HepG2 (cell line): ENCODE results near the gene AGAP1. TPM values are rescaled to one million over a fixed set of nuclear protein-coding genes. Genes with fewer than 3 reads are reported as not detected.
A peak's percentile ranks its signal among the peaks of the same experiment; 100 is the strongest.

Source experiments
- CENPT ChIP-seq: sonication (generic); formaldehyde crosslinking; IDR thresholded peaks from 2 replicates; pipeline ENCODE4 v1.8.0; 2022; ENCODE audit warnings: low read depth, mild to moderate bottlenecking, moderate library complexity, missing genetic modification reagents
- CREBL2 ChIP-seq: sonication (generic); formaldehyde crosslinking; IDR thresholded peaks from 2 replicates; pipeline ENCODE4 v1.8.1; 2023; ENCODE audit warnings: missing genetic modification reagents, mild to moderate bottlenecking, borderline replicate concordance
- HCFC1 ChIP-seq: fragments of 150-350 bp; IDR thresholded peaks from 2 replicates; pipeline ENCODE4 v1.6.1; 2014; ENCODE audit warnings: low read depth, low read length
- HDAC2 ChIP-seq: sonication (generic); formaldehyde crosslinking; IDR thresholded peaks from 2 replicates; pipeline ENCODE4 v1.4.0; 2020; ENCODE audit warnings: missing genetic modification reagents
- KLF6 ChIP-seq: IDR thresholded peaks from 2 replicates; pipeline ENCODE4 v1.8.0; 2016; ENCODE audit warnings: missing biosample characterization, missing genetic modification reagents
- NPAS2 ChIP-seq: sonication (generic); formaldehyde crosslinking; IDR thresholded peaks from 2 replicates; pipeline ENCODE4 v1.8.0; 2022; ENCODE audit warnings: mild to moderate bottlenecking, missing genetic modification reagents, borderline replicate concordance
- POLR2AphosphoS2 ChIP-seq: IDR thresholded peaks from 2 replicates; pipeline ENCODE4 v1.6.1; 2011; ENCODE audit warnings: low read depth, low read length, improper control_type of control experiment
- REXO4 ChIP-seq: sonication (generic); formaldehyde crosslinking; IDR thresholded peaks from 2 replicates; pipeline ENCODE4 v1.8.0; 2022; ENCODE audit warnings: missing genetic modification reagents, mild to moderate bottlenecking, borderline replicate concordance
- RXRA ChIP-seq: sonication (generic); formaldehyde crosslinking; IDR thresholded peaks from 2 replicates; pipeline ENCODE4 v1.5.1; 2020; ENCODE audit warnings: missing genetic modification reagents
- SALL1 ChIP-seq: sonication (generic); formaldehyde crosslinking; IDR thresholded peaks from 2 replicates; pipeline ENCODE4 v1.8.0; 2022; ENCODE audit warnings: mild to moderate bottlenecking, missing genetic modification reagents
- SMAD1 ChIP-seq: sonication (generic); formaldehyde crosslinking; IDR thresholded peaks from 2 replicates; pipeline ENCODE4 v1.4.0; 2020; ENCODE audit warnings: missing genetic modification reagents, low read depth, mild to moderate bottlenecking, borderline replicate concordance
- SRSF9 ChIP-seq: fragments of 200-400 bp; formaldehyde crosslinking; IDR thresholded peaks from 2 replicates; pipeline ENCODE4 v1.6.1; 2018; ENCODE audit warnings: borderline replicate concordance, mild to moderate bottlenecking, low read depth, low read length; ENCODE audit not compliant: insufficient read depth, poor library complexity, severe bottlenecking
- TAF15 ChIP-seq: fragments of 200-400 bp; formaldehyde crosslinking; IDR thresholded peaks from one replicate; pipeline ENCODE4 v1.6.1; 2018; ENCODE audit warnings: mild to moderate bottlenecking, low read depth, low read length; ENCODE audit not compliant: poor library complexity, severe bottlenecking
- TCF12 ChIP-seq, 2 experiments: fragments of 450-650 bp in 1 of 2; sonication (generic) in 1 of 2; formaldehyde crosslinking in 1 of 2; IDR thresholded peaks; 2 replicates each; pipeline versions ENCODE4 v1.6.1 to v1.8.0; 2017 to 2022; ENCODE audit warnings: antibody characterized with exemption in 1 of 2, mild to moderate bottlenecking in 1 of 2, missing genetic modification reagents in 1 of 2, moderate library complexity in 1 of 2
- THAP11 ChIP-seq: IDR thresholded peaks from 2 replicates; pipeline ENCODE4 v1.6.1; 2016; ENCODE audit warnings: missing biosample characterization, missing genetic modification reagents
- ZNF292 ChIP-seq: sonication (generic); formaldehyde crosslinking; IDR thresholded peaks from 2 replicates; pipeline ENCODE4 v1.8.1; 2022; ENCODE audit warnings: mild to moderate bottlenecking, low read depth, missing genetic modification reagents, borderline replicate concordance
- ZNF34 ChIP-seq: sonication (generic); formaldehyde crosslinking; IDR thresholded peaks from 2 replicates; pipeline ENCODE4 v1.4.0; 2020; ENCODE audit warnings: mild to moderate bottlenecking, missing genetic modification reagents, borderline replicate concordance
- ZNF557 ChIP-seq: sonication (generic); formaldehyde crosslinking; IDR thresholded peaks from 2 replicates; pipeline ENCODE4 v1.4.0; 2020; ENCODE audit warnings: missing genetic modification reagents
- ZNF841 ChIP-seq: sonication (generic); formaldehyde crosslinking; IDR thresholded peaks from 2 replicates; pipeline ENCODE4 v1.8.1; 2023; ENCODE audit warnings: missing genetic modification reagents, borderline replicate concordance
- polyA plus RNA-seq, 8 experiments: library from polyadenylated mRNA; depleted of rRNA in 3 of 8; stranded (reverse) in 7 of 8; unstranded in 1 of 8; fragments of >200 nt; fragmentation: Illumina TruSeq in 4 of 8; extraction: Trizol in 4 of 8; gene quantifications; 2 replicates each; pipeline versions ENCODE4 v1.2.1 to v1.2.3, GENCODE V29; 2011 to 2016; ENCODE audit warnings: low read depth in 4 of 8, missing spikeins in 1 of 8, mixed read lengths in 1 of 8; ENCODE audit not compliant: insufficient read depth in 1 of 8
- total RNA-seq, 5 experiments: library from RNA; depleted of rRNA; stranded (reverse); fragments of >200 nt; fragmentation: Illumina TruSeq; extraction: Trizol; gene quantifications; 2 replicates each; pipeline ENCODE4 v1.2.3, GENCODE V29; 2016; ENCODE audit warnings: low read depth in 1 of 5
- TF ChIP-seq, protein P1 (sequence below): sonication (generic); formaldehyde crosslinking; IDR thresholded peaks from 2 replicates; pipeline ENCODE4 v1.4.0; 2020; ENCODE audit warnings: missing genetic modification reagents
- TF ChIP-seq, protein P2 (sequence below): sonication (generic); formaldehyde crosslinking; IDR thresholded peaks from 2 replicates; pipeline ENCODE4 v1.4.0; 2020; ENCODE audit warnings: missing genetic modification reagents

AGAP1 gene
- total and polyA plus RNA-seq, 2 of the 13 experiments (the other 11 are each of a cell fraction or from before 2014, with no cell fraction given): 21.2 to 32.7 TPM

GRCh38 chr2:236105955-236106607, 612.2 kb downstream of the AGAP1 start (continued):
- TF ChIP-seq, protein P1, sequence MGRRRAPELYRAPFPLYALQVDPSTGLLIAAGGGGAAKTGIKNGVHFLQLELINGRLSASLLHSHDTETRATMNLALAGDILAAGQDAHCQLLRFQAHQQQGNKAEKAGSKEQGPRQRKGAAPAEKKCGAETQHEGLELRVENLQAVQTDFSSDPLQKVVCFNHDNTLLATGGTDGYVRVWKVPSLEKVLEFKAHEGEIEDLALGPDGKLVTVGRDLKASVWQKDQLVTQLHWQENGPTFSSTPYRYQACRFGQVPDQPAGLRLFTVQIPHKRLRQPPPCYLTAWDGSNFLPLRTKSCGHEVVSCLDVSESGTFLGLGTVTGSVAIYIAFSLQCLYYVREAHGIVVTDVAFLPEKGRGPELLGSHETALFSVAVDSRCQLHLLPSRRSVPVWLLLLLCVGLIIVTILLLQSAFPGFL (CRISPR knock-in tag): 0 out of 2 replicates have a peak, but pooled peaks have one; percentile 69
- TF ChIP-seq, protein P2, sequence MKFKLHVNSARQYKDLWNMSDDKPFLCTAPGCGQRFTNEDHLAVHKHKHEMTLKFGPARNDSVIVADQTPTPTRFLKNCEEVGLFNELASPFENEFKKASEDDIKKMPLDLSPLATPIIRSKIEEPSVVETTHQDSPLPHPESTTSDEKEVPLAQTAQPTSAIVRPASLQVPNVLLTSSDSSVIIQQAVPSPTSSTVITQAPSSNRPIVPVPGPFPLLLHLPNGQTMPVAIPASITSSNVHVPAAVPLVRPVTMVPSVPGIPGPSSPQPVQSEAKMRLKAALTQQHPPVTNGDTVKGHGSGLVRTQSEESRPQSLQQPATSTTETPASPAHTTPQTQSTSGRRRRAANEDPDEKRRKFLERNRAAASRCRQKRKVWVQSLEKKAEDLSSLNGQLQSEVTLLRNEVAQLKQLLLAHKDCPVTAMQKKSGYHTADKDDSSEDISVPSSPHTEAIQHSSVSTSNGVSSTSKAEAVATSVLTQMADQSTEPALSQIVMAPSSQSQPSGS (CRISPR knock-in tag): no peak
- no peak for TF ChIP-seq REXO4 (CRISPR knock-in tag)
- TF ChIP-seq HCFC1: no peak
- no peak for TF ChIP-seq POLR2AphosphoS2
- TF ChIP-seq ZNF292 (CRISPR knock-in tag): no peak
- peak; percentile 82 for TF ChIP-seq SALL1 (CRISPR knock-in tag)
- peak; percentile 80; the same call in 1 of the 2 replicates for TF ChIP-seq RXRA
- TF ChIP-seq CREBL2 (CRISPR knock-in tag): no peak
- TF ChIP-seq TCF12 (IDR thresholded peaks at IDR 0.05): no peak
- TF ChIP-seq TCF12 (CRISPR knock-in tag; IDR thresholded peaks at IDR 0.05): no peak
- TF ChIP-seq KLF6 (CRISPR knock-in tag): no peak
- TF ChIP-seq ZNF841 (CRISPR knock-in tag): no peak
- TF ChIP-seq SRSF9: no peak
- no peak for TF ChIP-seq TAF15
- no peak for TF ChIP-seq ZNF34 (CRISPR knock-in tag)
- peak; percentile 90 for TF ChIP-seq HDAC2 (CRISPR knock-in tag)
- no peak for TF ChIP-seq SMAD1 (CRISPR knock-in tag)
- no peak for TF ChIP-seq NPAS2 (CRISPR knock-in tag)
- 0 out of 2 replicates have a peak, but pooled peaks have one; percentile 29 for TF ChIP-seq ZNF557 (CRISPR knock-in tag)
- no peak for TF ChIP-seq CENPT (CRISPR knock-in tag)
- no peak for TF ChIP-seq THAP11
